Fibroblast of lung (primary cell): ENCODE data around the gene HTR1D. TPM values are rescaled to one million over a fixed set of nuclear protein-coding genes. Genes with fewer than 3 reads are reported as not detected.
"Not testable (repeated sequence)": the region's sequence is repeated elsewhere in the genome, so short reads cannot be mapped to it uniquely, and the experiment has no call there.

Source experiments
- DNase-seq, 2 donors: peaks; one replicate each; pipeline versions ENCODE4 v3.0.0 to v3.0.0-alpha.2; 2010; ENCODE audit warnings: low read depth in 2 of 2
- H2AFZ ChIP-seq: 2 replicates; pipeline ENCODE4 v1.5.1; 2012; ENCODE audit warnings: low read length, control low read depth, inconsistent platforms
- H3K27ac ChIP-seq: 2 replicates; pipeline ENCODE4 v1.5.1; 2011; ENCODE audit warnings: low read length, control low read depth; ENCODE audit not compliant: insufficient read depth
- H3K27me3 ChIP-seq: 2 replicates; pipeline ENCODE4 v1.5.1; 2011; ENCODE audit warnings: mild to moderate bottlenecking, low read length; ENCODE audit not compliant: control insufficient read depth, insufficient read depth
- H3K36me3 ChIP-seq: 2 replicates; pipeline ENCODE4 v1.5.1; 2011; ENCODE audit warnings: low read length; ENCODE audit not compliant: control insufficient read depth, insufficient read depth
- H3K4me1 ChIP-seq: 2 replicates; pipeline ENCODE4 v1.5.1; 2011; ENCODE audit warnings: low read length; ENCODE audit not compliant: control insufficient read depth, insufficient read depth; ENCODE audit errors: extremely low read depth
- H3K4me2 ChIP-seq: 2 replicates; pipeline ENCODE4 v1.5.1; 2011; ENCODE audit warnings: low read length, control low read depth; ENCODE audit not compliant: insufficient read depth; ENCODE audit errors: extremely low read depth
- H3K4me3 ChIP-seq, 4 experiments: fragments of 200-600 bp in 1 of 4; sonication (generic) in 1 of 4; replicated peaks in 1 of 4; 2 replicates each; pipeline ENCODE4 v1.5.1; 2011 to 2016; ENCODE audit warnings: low read length in 4 of 4, low read depth in 3 of 4, mild to moderate bottlenecking in 3 of 4, control low read depth in 2 of 4, inconsistent platforms in 1 of 4, mixed read lengths in 1 of 4; ENCODE audit not compliant: insufficient read depth in 1 of 4; ENCODE audit errors: control extremely low read depth in 1 of 4
- H3K79me2 ChIP-seq: 2 replicates; pipeline ENCODE4 v1.5.1; 2012; ENCODE audit warnings: mild to moderate bottlenecking, low read length, inconsistent platforms; ENCODE audit not compliant: control insufficient read depth, insufficient read depth
- H3K9ac ChIP-seq: 2 replicates; pipeline ENCODE4 v1.5.1; 2011; ENCODE audit warnings: mild to moderate bottlenecking, low read length, control low read depth; ENCODE audit not compliant: insufficient read depth
- H3K9me3 ChIP-seq: 2 replicates; pipeline ENCODE4 v1.5.1; 2012; ENCODE audit warnings: low read depth, low read length; ENCODE audit not compliant: control insufficient read depth, insufficient read depth
- H4K20me1 ChIP-seq: 2 replicates; pipeline ENCODE4 v1.5.1; 2011; ENCODE audit warnings: low read length; ENCODE audit not compliant: control insufficient read depth, insufficient read depth; ENCODE audit errors: extremely low read depth
- CTCF ChIP-seq, 2 donors: IDR thresholded peaks in 1 of 2; conservative IDR thresholded peaks in 1 of 2; 1 replicate in 1 of 2; 2 replicates in 1 of 2; pipeline ENCODE4 v1.5.1; 2011 to 2012; ENCODE audit warnings: low read length in 2 of 2, control low read depth in 1 of 2, inconsistent platforms in 1 of 2, low read depth in 1 of 2, mild to moderate bottlenecking in 1 of 2
- EZH2 ChIP-seq: IDR thresholded peaks from 2 replicates; pipeline ENCODE4 v1.5.1; 2012; ENCODE audit warnings: low read length, control low read depth, mild to moderate bottlenecking; ENCODE audit errors: missing control alignments
- polyA plus RNA-seq, 2 donors: library from polyadenylated mRNA; depleted of rRNA in 1 of 2; stranded (reverse) in 1 of 2; unstranded in 1 of 2; fragments of >200 nt; gene quantifications; 2 replicates each; pipeline ENCODE4 v1.2.1, GENCODE V29; 2011 to 2012; ENCODE audit warnings: missing spikeins in 1 of 2
- total RNA-seq: library from RNA; depleted of rRNA; stranded (reverse); fragments of >200 nt; gene quantifications from 2 replicates; pipeline ENCODE4 v1.2.1, GENCODE V29; 2014

Gene HTR1D
- total and polyA plus RNA-seq, 2 donors (not counting 1 experiment from before 2014, with no cell fraction given), result not detected

GRCh38 chr1:23237508-23237907 is 20.2 kb upstream of the HTR1D start:
- Histone ChIP-seq H3K9ac (no peak overlapping the region), H3K36me3 (no peaks in the 10 kb centered on the region), H3K4me1 (no peaks in the 10 kb centered on the region), H3K4me2 (no peak overlapping the region), H2AFZ (no peak overlapping the region), H3K4me3 (no peak overlapping the region), H3K27me3 (peaks cover 4% of the 10 kb centered on the region), H3K9me3 (no peaks in the 10 kb centered on the region), H4K20me1 (no peaks in the 10 kb centered on the region), H3K27ac (no peak overlapping the region), H3K79me2 (no peaks in the 10 kb centered on the region)
- no peak for DNase-seq
- TF ChIP-seq EZH2, result no peak
- TF ChIP-seq CTCF (conservative IDR thresholded peaks at IDR 0.05 in 1 of 2, IDR thresholded peaks at IDR 0.05 in 1 of 2; ENCODE audit: low read depth in 1 of 2, low read length in 2 of 2), result no peak

- H3K9me3 ChIP-seq, result no peaks in the 10 kb centered on the region
- TF ChIP-seq EZH2, result no peak
- TF ChIP-seq CTCF (conservative IDR thresholded peaks at IDR 0.05 in 1 of 2, IDR thresholded peaks at IDR 0.05 in 1 of 2; ENCODE audit: low read depth in 1 of 2, low read length in 2 of 2), result no peak
- H4K20me1 ChIP-seq, result no peaks in the 10 kb centered on the region
- H3K4me1 ChIP-seq, result peaks cover 8% of the 10 kb centered on the region
- no peak overlapping the region for H3K4me2 ChIP-seq
- no peaks in the 10 kb centered on the region for H3K79me2 ChIP-seq
- H2AFZ ChIP-seq, result no peak overlapping the region
- DNase-seq, result peak in 1 of 2 donors; percentile 8
- no peak overlapping the region for H3K9ac ChIP-seq
- no peaks in the 10 kb centered on the region for H3K36me3 ChIP-seq
- H3K27ac ChIP-seq, result no peak overlapping the region
- no peak overlapping the region for H3K4me3 ChIP-seq
- peaks cover 1% of the 10 kb centered on the region for H3K27me3 ChIP-seq
These were observed 10.5 kb upstream of the HTR1D start for GRCh38 chr1:23227806-23228205.

- H4K20me1 ChIP-seq, result no peaks in the 10 kb centered on the region
- H3K27ac ChIP-seq, result no peak overlapping the region
- TF ChIP-seq EZH2 (no peak), CTCF (conservative IDR thresholded peaks at IDR 0.05 in 1 of 2, IDR thresholded peaks at IDR 0.05 in 1 of 2; ENCODE audit: low read depth in 1 of 2, low read length in 2 of 2) (no peak)
- no peaks in the 10 kb centered on the region for H3K79me2 ChIP-seq
- no peak overlapping the region for H3K9ac ChIP-seq
- no peak overlapping the region for H3K4me3 ChIP-seq
- H2AFZ ChIP-seq, result peak overlapping the region; percentile 30
- H3K4me2 ChIP-seq, result peak overlapping the region; percentile 72
- peak; percentile 39 to 64 for DNase-seq
- H3K4me1 ChIP-seq, result peaks cover 8% of the 10 kb centered on the region
- no peaks in the 10 kb centered on the region for H3K9me3 ChIP-seq
- no peaks in the 10 kb centered on the region for H3K36me3 ChIP-seq
- H3K27me3 ChIP-seq, result peaks cover 3% of the 10 kb centered on the region
These were observed 7.7 kb upstream of the HTR1D start for GRCh38 chr1:23224739-23225648.

GRCh38 chr1:23223963-23224362 is 6.7 kb upstream of the HTR1D start:
- H3K4me2 ChIP-seq, H3K36me3 ChIP-seq, H3K27me3 ChIP-seq, H3K9ac ChIP-seq, H3K4me1 ChIP-seq, H3K79me2 ChIP-seq, H2AFZ ChIP-seq, H4K20me1 ChIP-seq, H3K27ac ChIP-seq, H3K4me3 ChIP-seq, H3K9me3 ChIP-seq, DNase-seq: not testable (repeated sequence)
